ENCODE data around the gene EXOC4. TPM values are rescaled to one million over a fixed set of nuclear protein-coding genes. Genes with fewer than 3 reads are reported as not detected.

Gene EXOC4
- total RNA-seq, 1 experiment from 2014 or later: 75.8 TPM

- no peak overlapping the region for H3K18ac ChIP-seq (ENCODE audit: insufficient read length, low read depth, low read length)
- no peak for TF ChIP-seq CTCF (conservative IDR thresholded peaks at IDR 0.05)
- no peak overlapping the region for H4K8ac ChIP-seq (replicated peaks; ENCODE audit: insufficient read length, low read depth, low read length)
- no peak overlapping the region for H3K23ac ChIP-seq (ENCODE audit: insufficient read length, low read depth, low read length)
- no peaks in the 10 kb centered on the region for H3K79me2 ChIP-seq (ENCODE audit: insufficient read depth, low read length)
- H4K5ac ChIP-seq (ENCODE audit: insufficient read length, low read depth, low read length): no peak overlapping the region
- no peak for DNase-seq
- no peak overlapping the region for H3K4ac ChIP-seq (ENCODE audit: low read depth, low read length)
- peaks cover 0 to 2% (median 0%) of the 10 kb centered on the region in 3 experiments; a peak in 1 of 7 replicates for H3K36me3 Mint-ChIP-seq (ENCODE audit: insufficient read depth in 1 of 3, low read depth in 3 of 3)
- no peak overlapping the region for H3K4me2 ChIP-seq (ENCODE audit: insufficient read depth, insufficient read length, low read length)
- H4K91ac ChIP-seq (ENCODE audit: insufficient read length, low read depth, low read length): no peak overlapping the region
- no peaks in the 10 kb centered on the region for H3K27me3 Mint-ChIP-seq (ENCODE audit: low read depth)
- H2BK12ac ChIP-seq (ENCODE audit: insufficient read length, low read depth, low read length): no peak overlapping the region
- no peaks in the 10 kb centered on the region for H3K4me1 ChIP-seq (ENCODE audit: insufficient read depth, low read length)
- H3K9ac ChIP-seq (ENCODE audit: extremely low read depth, insufficient read length, low read length): no peak overlapping the region
- H3K27me3 ChIP-seq (ENCODE audit: insufficient read depth, low read length): no peaks in the 10 kb centered on the region; the same call in 1 of the 2 replicates
- H3K9me3 ChIP-seq (ENCODE audit: control insufficient read depth, low read depth, low read length): no peaks in the 10 kb centered on the region
- no peak overlapping the region for H3K14ac ChIP-seq (ENCODE audit: insufficient read depth, low read length)
- no peak overlapping the region; a peak in 1 of 7 replicates for H3K27ac Mint-ChIP-seq
- H2BK120ac ChIP-seq (ENCODE audit: low read depth, low read length, poor library complexity, severe bottlenecking): no peak overlapping the region
- no peak overlapping the region for H3K27ac ChIP-seq (ENCODE audit: insufficient read length, low read depth, low read length)
- no peaks in the 10 kb centered on the region for H4K20me1 ChIP-seq (ENCODE audit: control insufficient read depth, insufficient read depth, insufficient read length)
- WGBS (ENCODE audit: extremely low coverage, insufficient read length, low lambda C conversion rate): no CpG with 5 or more reads among the region's 6 CpGs
- no peak overlapping the region for H2BK15ac ChIP-seq (ENCODE audit: low read depth, low read length)
- H3K23me2 ChIP-seq (ENCODE audit: insufficient read length, low read depth, low read length, poor library complexity, severe bottlenecking): no peaks in the 10 kb centered on the region
- H3T11ph ChIP-seq (ENCODE audit: low read length): no peak overlapping the region
- peaks cover under 1% of the 10 kb centered on the region in 2 experiments for H3K4me1 Mint-ChIP-seq
- no peaks in the 10 kb centered on the region for H3K79me1 ChIP-seq (ENCODE audit: insufficient read depth, low read depth, low read length, poor library complexity, severe bottlenecking)
- no peak overlapping the region for H2AFZ ChIP-seq (ENCODE audit: low read length)
- no peak overlapping the region for H3K56ac ChIP-seq (ENCODE audit: insufficient read length, low read depth, low read length)
- H3K4me3 Mint-ChIP-seq: no peak overlapping the region
- H2AK5ac ChIP-seq (ENCODE audit: insufficient read length, low read length): no peak overlapping the region
- H2BK20ac ChIP-seq (ENCODE audit: low read depth, low read length, poor library complexity, severe bottlenecking): no peak overlapping the region
- no peaks in the 10 kb centered on the region for H3K9me3 Mint-ChIP-seq
- H2BK5ac ChIP-seq (ENCODE audit: insufficient read length, low read length): no peak overlapping the region
Observed at GRCh38 chr7:133983685-133984419, 731.0 kb downstream of the EXOC4 start.
